Activated T-helper 1 cell treated with Interleukin-2 at 50 U/mL for 16 hours (primary cell): ENCODE data around the gene TAS1R3.
A peak's percentile ranks its signal among the peaks of the same experiment; 100 is the strongest.

ENCODE experiments used
- DNase-seq: peaks from one replicate; pipeline ENCODE4 v3.0.0-alpha.2; 2020; ENCODE audit warnings: low read depth

Gene TAS1R3

GRCh38 chr1:1340791-1341548 lies 9.9 kb downstream of the TAS1R3 start:
- no peak for DNase-seq

DNA sequence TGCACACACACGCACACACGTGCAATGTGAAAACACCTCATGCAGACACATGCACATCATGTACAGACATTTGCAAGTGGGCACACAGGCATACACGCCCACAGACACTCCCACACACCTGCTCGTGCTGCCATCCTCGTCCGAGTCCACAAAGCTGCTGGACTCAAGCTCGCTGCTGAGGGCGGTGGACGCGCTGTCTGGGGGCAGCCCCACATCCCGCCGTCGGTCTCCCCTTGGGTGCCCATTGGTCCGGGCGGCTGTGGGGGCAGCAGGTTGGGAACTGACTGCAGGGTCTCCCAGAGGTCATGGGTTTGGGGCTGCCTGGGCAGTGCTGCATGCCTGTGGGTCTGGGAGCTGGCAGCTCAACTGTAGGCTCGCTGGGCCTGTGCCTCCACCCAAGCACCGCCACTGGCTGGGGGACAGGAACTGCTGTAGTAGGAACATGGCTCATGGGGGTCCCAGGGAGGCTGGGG lies 10.5 kb downstream of the TAS1R3 start:
- no peak for DNase-seq

GRCh38 chr1:1342061-1342562 lies 11.0 kb downstream of the TAS1R3 start:
- no peak for DNase-seq

DNA sequence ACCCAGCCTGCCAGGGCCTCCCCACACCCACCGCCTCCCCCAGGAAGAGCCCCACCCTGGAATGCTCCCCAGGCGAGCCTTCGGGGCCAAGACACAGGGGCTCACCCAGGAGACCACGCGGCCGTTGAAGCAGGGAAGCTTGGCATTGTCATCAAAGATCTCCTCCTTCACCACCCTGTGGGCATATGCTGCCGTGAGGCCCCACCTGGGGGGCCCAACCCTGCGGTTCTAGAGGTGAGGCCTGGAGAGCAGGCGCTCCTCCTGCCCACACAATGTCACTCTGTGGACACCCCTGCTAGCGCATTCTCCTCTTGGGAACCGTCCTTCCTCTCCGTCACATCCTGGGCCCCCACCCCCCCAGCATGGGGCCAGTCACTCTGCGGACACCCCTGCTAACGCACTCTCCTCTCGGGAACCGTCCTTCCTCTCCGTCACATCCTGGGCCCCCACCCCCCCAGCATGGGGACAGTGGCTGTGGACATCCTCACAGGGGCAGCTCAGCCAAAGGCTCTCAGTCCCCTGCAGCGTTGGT lies 11.6 kb downstream of the TAS1R3 start:
- no peak for DNase-seq

- DNase-seq: no peak
Observed at GRCh38 chr1:1343811-1344421, 12.8 kb downstream of the TAS1R3 start.

GRCh38 chr1:1344655-1345361 lies 13.7 kb downstream of the TAS1R3 start:
- DNase-seq: peak; percentile 20

GRCh38 chr1:1345384-1345783 lies 14.3 kb downstream of the TAS1R3 start:
- DNase-seq: no peak

- no peak for DNase-seq
Observed at GRCh38 chr1:1345860-1346500, 14.9 kb downstream of the TAS1R3 start.

- DNase-seq: no peak
Observed at GRCh38 chr1:1346501-1346890, 15.4 kb downstream of the TAS1R3 start.

GRCh38 chr1:1347026-1347595 lies 16.0 kb downstream of the TAS1R3 start:
- DNase-seq: no peak

GRCh38 chr1:1347663-1348419 lies 16.8 kb downstream of the TAS1R3 start:
- DNase-seq: no peak

- DNase-seq: no peak
Observed at GRCh38 chr1:1348420-1349255, 17.6 kb downstream of the TAS1R3 start.

DNA sequence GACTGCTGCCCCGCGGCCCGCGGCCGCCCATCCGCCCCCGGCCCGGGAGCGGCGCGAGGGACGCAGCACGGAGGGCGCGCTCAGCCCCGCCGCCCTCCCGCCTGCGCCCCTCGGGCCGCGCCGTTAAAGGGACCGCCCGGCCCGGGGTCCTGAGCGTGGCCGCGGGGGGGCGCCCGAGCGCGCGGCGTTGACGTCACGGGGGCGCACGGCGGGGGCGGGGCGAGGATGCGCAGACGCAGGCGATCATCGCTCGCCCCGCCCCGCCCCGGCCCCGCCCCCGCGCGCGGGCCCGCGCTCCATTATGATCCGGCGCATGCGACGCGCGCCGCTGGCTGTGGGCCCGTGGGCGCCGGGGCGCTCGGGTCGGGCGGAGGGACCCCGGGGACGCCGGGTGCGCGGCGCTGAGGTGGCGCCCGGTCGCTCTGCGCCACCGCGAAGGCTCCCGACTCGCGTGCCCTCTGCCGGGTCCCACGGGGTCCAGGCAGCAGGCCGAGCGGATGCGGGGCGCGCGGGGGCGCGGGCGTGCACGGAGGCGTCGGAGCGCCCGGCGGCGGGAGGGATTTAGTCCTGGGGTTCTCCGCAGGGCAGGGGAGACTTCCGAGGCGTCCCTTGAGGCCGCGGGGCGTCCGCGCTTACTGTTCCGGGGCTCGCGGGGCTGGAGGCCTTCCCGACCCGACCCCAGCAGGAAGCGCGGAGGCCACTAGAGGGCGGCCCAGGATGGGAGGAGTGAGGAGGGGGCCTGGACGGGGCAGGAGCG lies 18.4 kb downstream of the TAS1R3 start, which contains the start of gene DVL1:
DVL1 (minus strand) TSS at position 163 of the 757 bp plus-strand sequence. CDS start 353 bp downstream, outside the sequence.
- peak; percentile 63 for DNase-seq

DNA sequence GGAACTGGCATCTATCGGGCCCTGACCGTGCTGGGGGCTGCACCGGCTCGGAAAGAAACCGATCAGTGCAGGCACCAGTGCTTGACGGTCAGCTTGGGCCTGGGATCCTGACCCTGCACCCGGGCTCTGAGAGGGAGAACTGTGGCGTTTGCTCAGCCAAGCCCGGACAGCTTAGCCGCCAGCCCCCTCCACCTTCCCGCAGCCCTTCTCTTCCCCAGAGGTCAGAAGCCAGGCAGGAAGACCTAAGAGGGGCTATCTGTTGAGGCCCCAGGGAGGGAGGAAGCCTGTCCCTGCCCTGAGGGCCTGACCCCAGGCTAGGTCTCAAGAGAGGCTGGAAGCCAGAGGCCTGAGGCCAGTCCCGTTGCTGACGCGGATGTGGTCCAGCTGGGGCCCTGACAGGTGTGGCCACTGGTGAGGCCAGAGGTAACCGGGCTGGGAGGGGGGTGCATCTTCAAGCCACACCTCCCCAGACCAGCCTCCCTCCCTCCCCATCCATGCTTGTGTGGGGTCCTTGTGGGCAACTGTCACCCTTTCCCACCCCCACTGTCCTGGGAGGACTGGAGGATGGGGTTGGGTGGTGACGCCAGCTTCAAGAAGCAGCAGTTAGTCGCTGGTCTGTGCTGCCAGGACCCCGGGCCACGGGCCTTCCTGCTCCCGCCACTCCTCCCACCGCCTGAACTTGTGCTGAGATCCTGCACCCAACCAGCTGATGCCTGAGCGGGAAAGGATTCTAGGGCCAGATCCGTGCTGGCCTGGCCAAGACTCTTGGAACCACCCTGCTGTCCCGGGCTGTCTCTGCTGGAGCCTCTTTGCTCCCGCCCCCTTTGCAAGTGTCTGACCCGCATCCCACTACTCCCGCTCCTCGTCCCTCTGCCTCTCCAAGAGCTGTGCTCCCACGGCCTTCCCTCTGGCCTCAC lies 20.7 kb downstream of the TAS1R3 start:
- DNase-seq: no peak

DNA sequence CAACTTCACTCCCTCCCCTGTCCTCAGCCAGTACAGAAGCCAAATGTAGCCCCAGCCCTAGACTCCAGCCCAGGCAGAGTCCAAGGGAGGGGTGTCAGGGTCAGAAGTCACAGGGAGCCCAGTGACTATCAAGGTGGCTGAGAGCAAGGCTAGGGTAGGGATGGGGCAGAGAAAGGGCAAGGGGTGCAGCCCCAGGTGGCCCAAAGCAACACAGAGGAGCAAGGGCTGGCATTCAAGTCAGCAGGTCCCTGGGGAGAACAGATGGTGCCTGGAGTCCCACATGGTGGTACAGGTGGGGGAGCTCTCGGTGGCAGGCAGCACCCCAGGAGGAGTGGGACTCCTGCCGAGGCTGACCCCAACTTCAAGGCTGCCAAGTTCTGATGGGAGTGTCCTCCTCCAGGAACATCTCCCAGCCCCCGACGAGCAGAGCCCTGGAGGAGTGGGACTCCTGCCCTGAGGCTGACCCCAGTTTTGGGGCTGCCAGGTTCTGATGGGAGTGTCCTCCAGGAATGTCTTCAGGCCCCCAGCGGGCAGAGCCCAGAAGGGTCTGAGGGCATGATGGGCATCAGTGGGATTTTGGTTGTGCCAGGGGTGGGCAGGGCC lies 21.8 kb downstream of the TAS1R3 start:
- DNase-seq: no peak

DNA sequence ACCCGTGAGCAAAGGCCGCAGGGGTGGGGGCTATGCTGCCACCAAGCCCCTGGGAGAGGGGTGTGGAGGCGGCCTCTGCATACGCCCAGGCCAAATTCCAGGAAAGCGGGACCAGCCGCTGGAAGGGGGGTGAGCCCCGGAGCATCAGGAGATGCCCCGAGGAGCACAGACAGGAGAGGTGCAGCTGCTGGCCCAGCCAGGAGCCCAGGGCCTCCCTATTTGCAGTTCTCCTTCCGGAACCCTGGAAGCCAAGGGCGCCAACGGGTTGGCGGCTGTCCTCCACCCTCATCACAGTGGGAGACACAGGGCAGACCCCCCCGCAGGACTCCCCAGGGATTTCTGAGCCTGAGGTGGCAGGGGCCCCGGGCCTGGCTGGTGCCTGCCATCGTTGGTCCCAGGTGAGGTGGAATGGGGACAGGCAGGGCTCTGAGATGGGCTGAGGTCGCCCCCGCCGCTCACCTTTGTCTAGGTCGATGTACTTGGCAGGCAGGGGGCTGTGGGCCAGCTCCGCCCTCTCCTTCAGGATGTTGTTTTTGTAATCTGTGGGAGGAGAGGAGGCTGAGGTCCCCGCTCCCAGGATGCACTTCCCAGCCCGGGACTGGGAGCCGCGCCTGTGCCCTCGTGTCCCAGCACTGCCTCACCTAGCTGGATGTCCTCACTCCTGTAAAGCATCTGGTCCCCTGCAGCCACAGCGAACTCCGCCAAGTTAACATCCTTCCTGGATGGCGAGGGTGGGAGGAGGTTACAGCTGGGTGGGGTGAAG lies 22.5 kb downstream of the TAS1R3 start:
- no peak for DNase-seq
